Activated CD8-positive, alpha-beta T cell treated with anti-CD3 and anti-CD28 coated beads, Interleukin-2, amount 10 ng/mL, durations not matched to agents 7 days and 5 days (primary cell): ENCODE results near the gene EBI3. TPM values are rescaled to one million over a fixed set of nuclear protein-coding genes. Genes with fewer than 3 reads are reported as not detected.
"Not testable (repeated sequence)": the region's sequence is repeated elsewhere in the genome, so short reads cannot be mapped to it uniquely, and the experiment has no call there.

ENCODE experiments used
- ATAC-seq: fragments of 150-1000 bp; cut with Tn5 transposase; one replicate; pipeline ENCODE4 v1.10.0; 2021; ENCODE audit warnings: moderate library complexity
- CTCF ChIA-PET: fragments of 350-600 bp; sonication (Branson Sonifier 250); formaldehyde crosslinking; loops from one replicate; lab custom pipeline; 2021; ENCODE audit warnings: antibody characterized with exemption; lab: Charles Lee
- POLR2A ChIA-PET: fragments of 350-600 bp; sonication (Branson Sonifier 250); formaldehyde crosslinking; loops from one replicate; lab custom pipeline; 2021; ENCODE audit warnings: antibody characterized with exemption; lab: Charles Lee
- DNase-seq: peaks from one replicate; pipeline ENCODE4 v3.0.0-alpha.2; 2020
- H3K27ac Mint-ChIP-seq: one replicate; pipeline ENCODE4 v1.8.0; 2021; ENCODE audit warnings: mild to moderate bottlenecking, mixed read lengths
- H3K27me3 Mint-ChIP-seq: one replicate; pipeline ENCODE4 v1.8.0; 2021; ENCODE audit warnings: low read depth, mixed read lengths
- H3K36me3 Mint-ChIP-seq: one replicate; pipeline ENCODE4 v1.8.0; 2021; ENCODE audit warnings: low read depth, mixed read lengths
- H3K4me1 Mint-ChIP-seq: one replicate; pipeline ENCODE4 v1.8.0; 2021; ENCODE audit warnings: low read depth, mixed read lengths
- H3K4me3 Mint-ChIP-seq: one replicate; pipeline ENCODE4 v1.8.0; 2021; ENCODE audit warnings: mild to moderate bottlenecking, mixed read lengths
- H3K9me3 Mint-ChIP-seq: one replicate; pipeline ENCODE4 v1.8.0; 2022; ENCODE audit warnings: mixed read lengths; ENCODE audit not compliant: insufficient read depth
- total RNA-seq, 2 experiments: library from RNA; stranded (reverse); gene quantifications; one replicate each; pipeline ENCODE4 v1.2.3, GENCODE V29; 2021

EBI3 gene
- total RNA-seq, 2 experiments from 2014 or later = not detected

GRCh38 chr19:4192537-4192936, 36.8 kb upstream of the EBI3 start:
- H3K36me3 Mint-ChIP-seq, POLR2A ChIA-PET, H3K27ac Mint-ChIP-seq, ATAC-seq, H3K4me3 Mint-ChIP-seq, H3K4me1 Mint-ChIP-seq, CTCF ChIA-PET, H3K9me3 Mint-ChIP-seq, DNase-seq: not testable (repeated sequence)
- H3K27me3 Mint-ChIP-seq = peaks cover 12% of the 10 kb centered on the region

GRCh38 chr19:4194353-4194752, 35.0 kb upstream of the EBI3 start:
- ATAC-seq (no peak), DNase-seq (no peak)
- POLR2A ChIA-PET = no interaction called here
- Mint-ChIP-seq H3K27me3 (peaks cover 23% of the 10 kb centered on the region), H3K27ac (no peak overlapping the region), H3K9me3 (peaks cover 6% of the 10 kb centered on the region), H3K36me3 (peaks cover 4% of the 10 kb centered on the region), H3K4me3 (no peak overlapping the region), H3K4me1 (peaks cover 9% of the 10 kb centered on the region)
- CTCF ChIA-PET = no interaction called here

GRCh38 chr19:4196009-4196408, 33.3 kb upstream of the EBI3 start:
- peaks cover 6% of the 10 kb centered on the region for H3K9me3 Mint-ChIP-seq
- ChIA-PET CTCF (interaction anchor here (1.4 kb wide), 1 partner anchor 56 kb away, joined by 3 read pairs; no protein-coding TSS in a partner anchor), POLR2A (no interaction called here)
- H3K27me3 Mint-ChIP-seq = peaks cover 26% of the 10 kb centered on the region
- H3K4me1 Mint-ChIP-seq = peaks cover 9% of the 10 kb centered on the region
- no peak for DNase-seq
- H3K36me3 Mint-ChIP-seq = peaks cover 4% of the 10 kb centered on the region
- H3K4me3 Mint-ChIP-seq = no peak overlapping the region
- no peak overlapping the region for H3K27ac Mint-ChIP-seq
- ATAC-seq = no peak

GRCh38 chr19:4196587-4197148, 32.7 kb upstream of the EBI3 start:
- DNase-seq (no peak), ATAC-seq (no peak)
- Mint-ChIP-seq H3K27ac (no peak overlapping the region), H3K27me3 (peaks cover 30% of the 10 kb centered on the region), H3K4me3 (no peak overlapping the region), H3K9me3 (peaks cover 6% of the 10 kb centered on the region), H3K4me1 (peaks cover 9% of the 10 kb centered on the region), H3K36me3 (peaks cover 4% of the 10 kb centered on the region)
- CTCF ChIA-PET = interaction anchor here (1.4 kb wide), 1 partner anchor 56 kb away, joined by 3 read pairs; no protein-coding TSS in a partner anchor
- POLR2A ChIA-PET = interaction anchor here (0.8 kb wide), 1 partner anchor 104 kb away, joined by 3 read pairs; no protein-coding TSS in a partner anchor

GRCh38 chr19:4197228-4197624, 32.1 kb upstream of the EBI3 start:
- ChIA-PET CTCF (no interaction called here), POLR2A (interaction anchor here (0.8 kb wide), 1 partner anchor 104 kb away, joined by 3 read pairs; no protein-coding TSS in a partner anchor)
- Mint-ChIP-seq H3K4me3 (no peak overlapping the region), H3K4me1 (peaks cover 9% of the 10 kb centered on the region), H3K36me3 (peaks cover 4% of the 10 kb centered on the region), H3K27ac (no peak overlapping the region), H3K9me3 (peaks cover 6% of the 10 kb centered on the region), H3K27me3 (peaks cover 30% of the 10 kb centered on the region)
- no peak for ATAC-seq
- DNase-seq = no peak

GRCh38 chr19:4197625-4198466, 31.5 kb upstream of the EBI3 start:
- Mint-ChIP-seq H3K9me3 (peaks cover 6% of the 10 kb centered on the region), H3K27ac (no peak overlapping the region), H3K27me3 (peaks cover 30% of the 10 kb centered on the region), H3K4me1 (peaks cover 9% of the 10 kb centered on the region), H3K4me3 (no peak overlapping the region), H3K36me3 (peaks cover 4% of the 10 kb centered on the region)
- ATAC-seq = peak; percentile 44
- CTCF ChIA-PET = no interaction called here
- no peak for DNase-seq
- POLR2A ChIA-PET = no interaction called here

GRCh38 chr19:4198467-4199126, 30.7 kb upstream of the EBI3 start:
- ChIA-PET CTCF (no interaction called here), POLR2A (no interaction called here)
- peaks cover 28% of the 10 kb centered on the region for H3K27me3 Mint-ChIP-seq
- H3K4me1 Mint-ChIP-seq = peaks cover 9% of the 10 kb centered on the region
- no peak overlapping the region for H3K27ac Mint-ChIP-seq
- no peak for ATAC-seq
- H3K9me3 Mint-ChIP-seq = peaks cover 6% of the 10 kb centered on the region
- H3K36me3 Mint-ChIP-seq = peaks cover 4% of the 10 kb centered on the region
- H3K4me3 Mint-ChIP-seq = no peak overlapping the region
- no peak for DNase-seq

- Mint-ChIP-seq H3K4me3 (no peak overlapping the region), H3K4me1 (peaks cover 9% of the 10 kb centered on the region), H3K27ac (no peak overlapping the region), H3K9me3 (peaks cover 6% of the 10 kb centered on the region), H3K36me3 (peaks cover 4% of the 10 kb centered on the region), H3K27me3 (peaks cover 24% of the 10 kb centered on the region)
- no peak for DNase-seq
- no peak for ATAC-seq
- ChIA-PET CTCF (interaction anchor here (2.1 to 3.4 kb wide), 3 partner anchors 13 to 212 kb away, joined by 5 to 17 read pairs (median 6); no protein-coding TSS in a partner anchor), POLR2A (no interaction called here)
These were observed 29.5 kb upstream of the EBI3 start for GRCh38 chr19:4199699-4200293.

GRCh38 chr19:4200940-4201542, 28.3 kb upstream of the EBI3 start:
- Mint-ChIP-seq H3K27me3 (peaks cover 24% of the 10 kb centered on the region), H3K4me3 (no peak overlapping the region), H3K9me3 (peaks cover 6% of the 10 kb centered on the region), H3K36me3 (peaks cover 4% of the 10 kb centered on the region), H3K27ac (no peak overlapping the region), H3K4me1 (peaks cover 9% of the 10 kb centered on the region)
- CTCF ChIA-PET = interaction anchor here (1.5 to 3.4 kb wide), 4 partner anchors 14 to 215 kb away, joined by 4 to 17 read pairs (median 6); no protein-coding TSS in a partner anchor
- POLR2A ChIA-PET = interaction anchor here (2.4 kb wide), 1 partner anchor 216 kb away, joined by 9 read pairs; the partner anchor contains the start of gene EEF2
- no peak for ATAC-seq
- DNase-seq = no peak

GRCh38 chr19:4201798-4202197, 27.5 kb upstream of the EBI3 start:
- Mint-ChIP-seq H3K36me3 (peaks cover 4% of the 10 kb centered on the region), H3K4me1 (peaks cover 9% of the 10 kb centered on the region), H3K9me3 (peaks cover 5% of the 10 kb centered on the region), H3K4me3 (no peak overlapping the region), H3K27ac (no peak overlapping the region), H3K27me3 (peaks cover 25% of the 10 kb centered on the region)
- no peak for DNase-seq
- no peak for ATAC-seq
- POLR2A ChIA-PET = interaction anchor here (0.9 to 2.4 kb wide), 2 partner anchors 20 to 217 kb away, joined by 3 to 9 read pairs; partner anchors contain the start of gene EEF2
- CTCF ChIA-PET = interaction anchor here (0.7 to 3.4 kb wide), 7 partner anchors 15 to 216 kb away, joined by 3 to 17 read pairs (median 4); no protein-coding TSS in a partner anchor
